Stimulated activated CD8-positive, alpha-beta memory T cell treated with anti-CD3 and anti-CD28 coated beads, Interleukin-12 subunit alpha, Interleukin-12 subunit beta, amount 100 ng/mL, for 4 hours (primary cell): ENCODE data around the gene ANK2.
"Not testable (repeated sequence)": the region's sequence is repeated elsewhere in the genome, so short reads cannot be mapped to it uniquely, and the experiment has no call there.

ENCODE experiments used
- DNase-seq: peaks from one replicate; pipeline ENCODE4 v3.0.0-alpha.2; 2020; ENCODE audit warnings: low read depth

Gene ANK2

GRCh38 chr4:113153529-113154101, 104.2 kb downstream of the ANK2 start:
- no peak for DNase-seq

GRCh38 chr4:113154281-113154680, 104.8 kb downstream of the ANK2 start:
- DNase-seq = no peak

GRCh38 chr4:113157086-113157857, 107.8 kb downstream of the ANK2 start:
- DNase-seq = no peak

- DNase-seq = no peak
Observed at GRCh38 chr4:113159942-113160545, 110.6 kb downstream of the ANK2 start.

- no peak for DNase-seq
Observed at GRCh38 chr4:113160548-113160947, 111.1 kb downstream of the ANK2 start.

- DNase-seq = no peak
Observed at GRCh38 chr4:113162089-113162488, 112.6 kb downstream of the ANK2 start.

- no peak for DNase-seq
Observed at GRCh38 chr4:113169368-113169767, 119.9 kb downstream of the ANK2 start.

- DNase-seq = no peak
Observed at GRCh38 chr4:113170115-113170804, 120.8 kb downstream of the ANK2 start.

- no peak for DNase-seq
Observed at GRCh38 chr4:113170805-113171468, 121.5 kb downstream of the ANK2 start.

- DNase-seq = no peak
Observed at GRCh38 chr4:113173126-113173792, 123.8 kb downstream of the ANK2 start.

GRCh38 chr4:113173793-113174264, 124.4 kb downstream of the ANK2 start:
- DNase-seq = no peak

GRCh38 chr4:113179091-113179490, 129.6 kb downstream of the ANK2 start:
- DNase-seq = no peak

- no peak for DNase-seq
Observed at GRCh38 chr4:113179996-113180395, 130.5 kb downstream of the ANK2 start.

GRCh38 chr4:113181289-113182007, 132.0 kb downstream of the ANK2 start:
- no peak for DNase-seq

GRCh38 chr4:113183032-113183605, 133.7 kb downstream of the ANK2 start:
- DNase-seq = no peak

- DNase-seq = not testable (repeated sequence)
Observed at GRCh38 chr4:113186220-113186619, 136.8 kb downstream of the ANK2 start.

GRCh38 chr4:113186913-113187312, 137.5 kb downstream of the ANK2 start:
- DNase-seq = no peak

- no peak for DNase-seq
Observed at GRCh38 chr4:113187358-113187757, 137.9 kb downstream of the ANK2 start.

GRCh38 chr4:113189546-113189945, 140.1 kb downstream of the ANK2 start:
- DNase-seq = no peak

- no peak for DNase-seq
Observed at GRCh38 chr4:113209153-113209552, 159.7 kb downstream of the ANK2 start.
